K562 (cell line): ENCODE measurements around the gene BCAS1. TPM values are rescaled to one million over a fixed set of nuclear protein-coding genes. Genes with fewer than 3 reads are reported as not detected.

ENCODE experiments used
- ZBTB40 ChIP-seq, 2 experiments: fragments of 450-650 bp in 1 of 2; sonication (generic) in 1 of 2; formaldehyde crosslinking in 1 of 2; IDR thresholded peaks; 2 replicates each; pipeline versions ENCODE4 v1.7.1 to v1.9.0; 2016 to 2022; ENCODE audit warnings: inconsistent platforms in 1 of 2, mild to moderate bottlenecking in 1 of 2, missing genetic modification reagents in 1 of 2
- polyA plus RNA-seq, 8 experiments: library from polyadenylated mRNA; depleted of rRNA in 4 of 8; stranded (reverse) in 5 of 8; unstranded in 3 of 8; fragments of >200 nt; fragmentation: Nextera tagmentation in 2 of 8; fragmentation: Illumina TruSeq in 1 of 8; extraction: Ambion mirVana in 2 of 8; extraction: Trizol in 1 of 8; gene quantifications; 2 replicates each; pipeline versions ENCODE4 v1.2.1 to v1.2.3, GENCODE V29; 2011 to 2014; ENCODE audit warnings: inconsistent platforms in 1 of 8, missing spikeins in 1 of 8
- total RNA-seq, 7 experiments: library from RNA; depleted of rRNA in 6 of 7; stranded (reverse); fragments of >200 nt in 6 of 7; fragmentation: Illumina TruSeq in 2 of 7; extraction: Trizol in 2 of 7; gene quantifications; 2 replicates each; pipeline versions ENCODE4 v1.2.1 to v1.2.3, GENCODE V29; 2011 to 2021; ENCODE audit warnings: low replicate concordance in 1 of 7

Gene BCAS1
- total and polyA plus RNA-seq, 9 of the 15 experiments (the other 6 are each of a cell fraction or from before 2014, with no cell fraction given) = 0.18 to 2.3 (median 0.93) TPM

- TF ChIP-seq ZBTB40 (IDR thresholded peaks at IDR 0.05) (peak; percentile 92), ZBTB40 (CRISPR knock-in tag; IDR thresholded peaks at IDR 0.05) (peak; percentile 77)
These were observed 171.8 kb downstream of the BCAS1 start (continued) for GRCh38 chr20:53898556-53898931.
